GM12891 (cell line): ENCODE measurements around the gene SLC8A1.

Source experiments
- POLR2A ChIP-seq: IDR thresholded peaks from 2 replicates; pipeline ENCODE4 v1.6.1; 2011; ENCODE audit warnings: low read depth, low read length, control low read depth
- POLR2AphosphoS5 ChIP-seq: IDR thresholded peaks from 2 replicates; pipeline ENCODE4 v1.6.1; 2011; ENCODE audit warnings: low read depth, low read length, control low read depth
- TAF1 ChIP-seq: IDR thresholded peaks from 2 replicates; pipeline ENCODE4 v1.6.1; 2011; ENCODE audit warnings: low read depth, low read length, control low read depth

- TF ChIP-seq POLR2A (no peak), POLR2AphosphoS5 (no peak), TAF1 (no peak)
These were observed 71.2 kb downstream of the SLC8A1 start for GRCh38 chr2:40380721-40381120.
